ENCODE measurements around the gene TMEM178B.

Gene TMEM178B

GRCh38 chr7:141359740-141360415 lies 286.0 kb downstream of the TMEM178B start:
- H3K27me3 ChIP-seq = no peaks in the 10 kb centered on the region
- TF ChIP-seq CTCF (IDR thresholded peaks at IDR 0.05) = no peak
- no peak overlapping the region for H3K27ac ChIP-seq
- H3K36me3 ChIP-seq = no peaks in the 10 kb centered on the region
- no peaks in the 10 kb centered on the region for H3K9me3 ChIP-seq
- H3K4me3 ChIP-seq = no peak overlapping the region
- H3K4me1 ChIP-seq = peaks cover 0 to 20% (median 7%) of the 10 kb centered on the region in 4 donors
- DNase-seq = no peak
- intact Hi-C loops (cut with DNase I; ENCODE audit: low total_unique reads) = no loop called here

DNA sequence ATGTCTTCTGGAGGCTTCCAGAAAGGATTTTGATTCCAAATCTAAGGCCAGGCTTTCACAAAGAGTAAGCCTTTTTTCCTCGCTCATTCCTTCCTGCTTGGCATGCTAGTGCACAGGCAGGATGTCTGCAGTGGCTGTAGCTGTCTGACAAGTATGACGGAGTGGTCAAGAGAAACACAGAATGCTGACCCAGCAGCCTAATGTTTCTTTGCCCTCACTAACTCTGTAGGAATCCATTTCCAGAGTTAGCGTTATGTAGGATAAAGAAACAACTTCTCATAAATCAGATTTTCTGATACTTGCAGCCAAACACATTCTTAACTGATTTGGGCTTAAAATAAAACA lies 286.5 kb downstream of the TMEM178B start:
- Histone ChIP-seq H3K36me3 (no peaks in the 10 kb centered on the region), H3K27ac (no peak overlapping the region), H3K4me1 (peaks cover 0 to 15% (median 7%) of the 10 kb centered on the region in 4 donors), H3K4me3 (no peak overlapping the region), H3K27me3 (no peaks in the 10 kb centered on the region), H3K9me3 (no peaks in the 10 kb centered on the region)
- intact Hi-C loops (cut with DNase I; ENCODE audit: low total_unique reads) = no loop called here
- TF ChIP-seq CTCF (IDR thresholded peaks at IDR 0.05) = no peak
- DNase-seq = no peak

GRCh38 chr7:141360803-141361202 lies 286.9 kb downstream of the TMEM178B start:
- H3K4me3 ChIP-seq = no peak overlapping the region
- TF ChIP-seq CTCF (IDR thresholded peaks at IDR 0.05) = no peak
- no peaks in the 10 kb centered on the region for H3K36me3 ChIP-seq
- intact Hi-C loops (cut with DNase I; ENCODE audit: low total_unique reads) = no loop called here
- no peaks in the 10 kb centered on the region for H3K9me3 ChIP-seq
- H3K27ac ChIP-seq = no peak overlapping the region
- H3K4me1 ChIP-seq = peaks cover 0 to 11% (median 7%) of the 10 kb centered on the region in 4 donors
- H3K27me3 ChIP-seq = no peaks in the 10 kb centered on the region
- no peak for DNase-seq

- Histone ChIP-seq H3K4me1 (peaks cover 0 to 16% (median 5%) of the 10 kb centered on the region in 4 donors), H3K27me3 (no peaks in the 10 kb centered on the region), H3K27ac (no peak overlapping the region), H3K4me3 (no peak overlapping the region), H3K9me3 (no peaks in the 10 kb centered on the region), H3K36me3 (no peaks in the 10 kb centered on the region)
- no peak for TF ChIP-seq CTCF (IDR thresholded peaks at IDR 0.05)
- intact Hi-C loops (cut with DNase I; ENCODE audit: low total_unique reads) = no loop called here
- no peak for DNase-seq
These were observed 287.6 kb downstream of the TMEM178B start for GRCh38 chr7:141361479-141361878.

DNA sequence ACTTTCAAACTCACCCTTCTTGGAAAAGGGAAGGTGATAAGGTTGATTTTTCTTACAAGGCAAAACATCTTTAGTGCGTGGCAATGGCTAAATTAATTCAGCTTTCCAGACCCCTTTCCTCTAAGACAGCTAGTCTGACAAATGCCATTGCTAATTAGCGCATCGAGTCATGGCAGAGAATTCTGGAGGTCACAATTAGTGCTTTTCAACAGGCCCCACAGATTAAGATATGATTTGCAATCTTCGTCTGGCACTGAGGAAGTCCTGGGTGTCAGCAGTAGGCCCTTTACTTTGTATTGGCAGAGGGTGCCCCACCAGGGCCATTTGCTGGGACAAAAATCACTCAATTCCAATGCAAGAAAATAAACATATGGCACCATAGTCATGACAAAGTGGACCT lies 288.1 kb downstream of the TMEM178B start:
- H3K27me3 ChIP-seq = no peaks in the 10 kb centered on the region
- no peak overlapping the region for H3K27ac ChIP-seq
- peaks cover 0 to 18% (median 5%) of the 10 kb centered on the region in 4 donors for H3K4me1 ChIP-seq
- no peaks in the 10 kb centered on the region for H3K9me3 ChIP-seq
- DNase-seq = no peak
- TF ChIP-seq CTCF (IDR thresholded peaks at IDR 0.05) = no peak
- intact Hi-C loops (cut with DNase I; ENCODE audit: low total_unique reads) = no loop called here
- no peaks in the 10 kb centered on the region for H3K36me3 ChIP-seq
- H3K4me3 ChIP-seq = no peak overlapping the region
